PC-3 (cell line): ENCODE measurements around the gene SNRNP70. TPM values are rescaled to one million over a fixed set of nuclear protein-coding genes. Genes with fewer than 3 reads are reported as not detected.

Experiments
- ATAC-seq: fragments of 200-7000 bp; cut with Tn5 transposase; 2 replicates; pipeline ENCODE4 v1.9.1; 2020; ENCODE audit warnings: mild to moderate bottlenecking, moderate library complexity
- BruUV-seq: library from RNA; stranded (reverse); fragments of 400-500 nt; replicated peaks from 2 replicates; lab custom pipeline; 2021; lab: Mats Ljungman, UMichigan
- CTCF ChIA-PET: fragments of 300-600 bp; sonication (Branson Sonifier 250); formaldehyde crosslinking; loops from one replicate; lab custom pipeline; 2022; ENCODE audit warnings: antibody characterized with exemption; lab: Charles Lee
- POLR2A ChIA-PET: fragments of 300-600 bp; sonication (Branson Sonifier 250); formaldehyde crosslinking; loops from one replicate; lab custom pipeline; 2022; ENCODE audit warnings: antibody characterized with exemption; ENCODE audit not compliant: unreplicated experiment; lab: Charles Lee
- DNase-seq: peaks from one replicate; pipeline ENCODE4 v3.0.0-alpha.2; 2015
- H2AFZ ChIP-seq: fragments of 300-600 bp; sonication (generic); 2 replicates; pipeline ENCODE4 v1.6.0; 2016; ENCODE audit warnings: antibody characterized with exemption, low read length
- H3F3A ChIP-seq: fragments of 300-600 bp; sonication (generic); one replicate; pipeline ENCODE4 v1.6.0; 2017; ENCODE audit warnings: antibody characterized with exemption, low read length, control low read depth, mild to moderate bottlenecking; ENCODE audit not compliant: unreplicated experiment
- H3K27ac ChIP-seq: fragments of 300-600 bp; sonication (generic); 2 replicates; pipeline ENCODE4 v1.5.1; 2016; ENCODE audit warnings: mild to moderate bottlenecking, low read length
- H3K27me3 ChIP-seq: fragments of 300-600 bp; sonication (generic); 2 replicates; pipeline ENCODE4 v1.6.1; 2016; ENCODE audit warnings: low read length, mixed read lengths
- H3K36me3 ChIP-seq: fragments of 300-600 bp; sonication (generic); 2 replicates; pipeline ENCODE4 v1.6.1; 2016; ENCODE audit warnings: low read depth, mixed run types, low read length, mixed read lengths
- H3K4me1 ChIP-seq: fragments of 300-600 bp; sonication (generic); 2 replicates; pipeline ENCODE4 v1.5.1; 2016; ENCODE audit warnings: low read length; ENCODE audit not compliant: insufficient read depth
- H3K4me2 ChIP-seq: fragments of 300-600 bp; sonication (generic); 2 replicates; pipeline ENCODE4 v1.6.0; 2016; ENCODE audit warnings: low read length
- H3K4me3 ChIP-seq: fragments of 300-600 bp; sonication (generic); 2 replicates; pipeline ENCODE4 v1.5.1; 2016; ENCODE audit warnings: mild to moderate bottlenecking, low read length, mixed read lengths
- H3K79me2 ChIP-seq: fragments of 300-600 bp; sonication (generic); 2 replicates; pipeline ENCODE4 v1.6.1; 2017; ENCODE audit warnings: low read length, mixed read lengths
- H3K9ac ChIP-seq: fragments of 300-600 bp; sonication (generic); 2 replicates; pipeline ENCODE4 v1.6.0; 2016; ENCODE audit warnings: mild to moderate bottlenecking, low read length
- H3K9me2 ChIP-seq: fragments of 300-600 bp; sonication (generic); replicated peaks from 2 replicates; pipeline ENCODE4 v1.6.1; 2016; ENCODE audit warnings: mixed run types, low read length, mixed read lengths
- H3K9me3 ChIP-seq: fragments of 300-600 bp; sonication (generic); 2 replicates; pipeline ENCODE4 v1.6.1; 2016; ENCODE audit warnings: low read length, mixed read lengths
- H4K20me1 ChIP-seq: fragments of 300-600 bp; sonication (generic); 2 replicates; pipeline ENCODE4 v1.6.1; 2016; ENCODE audit warnings: low read length, mixed read lengths
- EZH2 ChIP-seq: fragments of 300-600 bp; sonication (generic); IDR thresholded peaks from one replicate; pipeline ENCODE4 v1.6.1; 2017; ENCODE audit warnings: antibody characterized with exemption, mild to moderate bottlenecking, low read length; ENCODE audit not compliant: unreplicated experiment
- EZH2phosphoT487 ChIP-seq: fragments of 300-600 bp; sonication (generic); IDR thresholded peaks from 2 replicates; pipeline ENCODE4 v1.6.1; 2018; ENCODE audit warnings: mild to moderate bottlenecking, antibody characterized with exemption, low read length, borderline replicate concordance
- intact Hi-C: fragments of 100-400 bp; cut with micrococcal nuclease; formaldehyde crosslinking; loops from 2 replicates; pipeline ENCODE4 v1.9.0; 2023
- total RNA-seq: library from RNA; depleted of rRNA; stranded (reverse); fragments of >200 nt; gene quantifications from 2 replicates; pipeline ENCODE4 v1.2.3, GENCODE V29; 2014
- TF ChIP-seq, protein P1 (sequence below): fragments of 300-600 bp; sonication (generic); conservative IDR thresholded peaks from 2 replicates; pipeline ENCODE4 v1.5.1; 2017; ENCODE audit warnings: antibody characterized with exemption, low read depth, mild to moderate bottlenecking, low read length

The SNRNP70 gene
- total RNA-seq, 1 experiment from 2014 or later, result 367 TPM

- TF ChIP-seq, protein P1, sequence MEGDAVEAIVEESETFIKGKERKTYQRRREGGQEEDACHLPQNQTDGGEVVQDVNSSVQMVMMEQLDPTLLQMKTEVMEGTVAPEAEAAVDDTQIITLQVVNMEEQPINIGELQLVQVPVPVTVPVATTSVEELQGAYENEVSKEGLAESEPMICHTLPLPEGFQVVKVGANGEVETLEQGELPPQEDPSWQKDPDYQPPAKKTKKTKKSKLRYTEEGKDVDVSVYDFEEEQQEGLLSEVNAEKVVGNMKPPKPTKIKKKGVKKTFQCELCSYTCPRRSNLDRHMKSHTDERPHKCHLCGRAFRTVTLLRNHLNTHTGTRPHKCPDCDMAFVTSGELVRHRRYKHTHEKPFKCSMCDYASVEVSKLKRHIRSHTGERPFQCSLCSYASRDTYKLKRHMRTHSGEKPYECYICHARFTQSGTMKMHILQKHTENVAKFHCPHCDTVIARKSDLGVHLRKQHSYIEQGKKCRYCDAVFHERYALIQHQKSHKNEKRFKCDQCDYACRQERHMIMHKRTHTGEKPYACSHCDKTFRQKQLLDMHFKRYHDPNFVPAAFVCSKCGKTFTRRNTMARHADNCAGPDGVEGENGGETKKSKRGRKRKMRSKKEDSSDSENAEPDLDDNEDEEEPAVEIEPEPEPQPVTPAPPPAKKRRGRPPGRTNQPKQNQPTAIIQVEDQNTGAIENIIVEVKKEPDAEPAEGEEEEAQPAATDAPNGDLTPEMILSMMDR, result no peak
- TF ChIP-seq EZH2 (no peak), EZH2phosphoT487 (no peak)
- POLR2A ChIA-PET, result no interaction called here
- H3K4me2 ChIP-seq, result no peak overlapping the region
- H3K27me3 ChIP-seq, result no peaks in the 10 kb centered on the region
- H3K9me3 ChIP-seq, result no peaks in the 10 kb centered on the region
- no peaks in the 10 kb centered on the region for H3K9me2 ChIP-seq
- H3K27ac ChIP-seq, result no peak overlapping the region
- CTCF ChIA-PET, result no interaction called here
- no TSS peak for BruUV-seq
- H3K9ac ChIP-seq, result no peak overlapping the region
- H4K20me1 ChIP-seq, result peaks cover 2% of the 10 kb centered on the region
- H3K4me1 ChIP-seq, result no peaks in the 10 kb centered on the region
- H3K79me2 ChIP-seq, result peaks cover under 1% of the 10 kb centered on the region
- intact Hi-C loops, result no loop called here
- no peak for ATAC-seq
- no peaks in the 10 kb centered on the region for H3F3A ChIP-seq
- H3K36me3 ChIP-seq, result peaks cover 47% of the 10 kb centered on the region
- no peak overlapping the region for H3K4me3 ChIP-seq
- H2AFZ ChIP-seq, result no peak overlapping the region
- no peak for DNase-seq
Measured at GRCh38 chr19:49103331-49104085, 18.3 kb downstream of the SNRNP70 start.

- no peak overlapping the region for H3K9ac ChIP-seq
- TF ChIP-seq EZH2, result no peak
- TF ChIP-seq, protein P1, result no peak
- TF ChIP-seq EZH2phosphoT487, result no peak
- ChIA-PET CTCF (no interaction called here), POLR2A (no interaction called here)
- H3K79me2 ChIP-seq, result no peaks in the 10 kb centered on the region
- intact Hi-C loops, result no loop called here
- H3K27ac ChIP-seq, result no peak overlapping the region
- H3K9me3 ChIP-seq, result no peaks in the 10 kb centered on the region
- no peak overlapping the region for H3K4me2 ChIP-seq
- no peaks in the 10 kb centered on the region for H3K9me2 ChIP-seq
- BruUV-seq, result no TSS peak
- ATAC-seq (no peak), DNase-seq (no peak)
- H4K20me1 ChIP-seq, result no peaks in the 10 kb centered on the region
- no peaks in the 10 kb centered on the region for H3F3A ChIP-seq
- no peak overlapping the region for H3K4me3 ChIP-seq
- no peak overlapping the region for H2AFZ ChIP-seq
- no peaks in the 10 kb centered on the region for H3K27me3 ChIP-seq
- peaks cover 40% of the 10 kb centered on the region for H3K36me3 ChIP-seq
- no peaks in the 10 kb centered on the region for H3K4me1 ChIP-seq
Measured at GRCh38 chr19:49104229-49104864, 19.1 kb downstream of the SNRNP70 start.

- Histone ChIP-seq H3K36me3 (peaks cover 26% of the 10 kb centered on the region), H3K4me2 (no peak overlapping the region), H3K9me2 (no peaks in the 10 kb centered on the region), H3K9me3 (no peaks in the 10 kb centered on the region), H3K9ac (no peak overlapping the region), H3K27ac (no peak overlapping the region), H3K79me2 (no peaks in the 10 kb centered on the region), H2AFZ (no peak overlapping the region), H3K4me3 (no peak overlapping the region), H4K20me1 (no peaks in the 10 kb centered on the region), H3F3A (no peaks in the 10 kb centered on the region), H3K4me1 (no peaks in the 10 kb centered on the region), H3K27me3 (no peaks in the 10 kb centered on the region)
- ATAC-seq, result peak; percentile 53; the same call in 1 of the 2 replicates
- TF ChIP-seq, protein P1, result peak; percentile 80
- TF ChIP-seq EZH2phosphoT487, result no peak
- TF ChIP-seq EZH2, result no peak
- peak; percentile 57 for DNase-seq
- BruUV-seq, result no TSS peak
- intact Hi-C loops, result no loop called here
- CTCF ChIA-PET, result interaction anchor here (1.2 kb wide), 1 partner anchor 9 kb away, joined by 7 read pairs; no protein-coding TSS in a partner anchor
- POLR2A ChIA-PET, result no interaction called here
Measured at GRCh38 chr19:49106648-49107135, 21.4 kb downstream of the SNRNP70 start.
